WTC11 (cell line): ENCODE data around the gene ACSL4. TPM values are rescaled to one million over a fixed set of nuclear protein-coding genes. Genes with fewer than 3 reads are reported as not detected.

Experiments
- ATAC-seq: fragments of 200-7000 bp; cut with Tn5 transposase; 2 replicates; pipeline ENCODE4 v1.10.0; 2021; ENCODE audit warnings: mild to moderate bottlenecking, moderate library complexity
- CTCF ChIA-PET: fragments of 300-600 bp; sonication (Branson Sonifier 250); formaldehyde crosslinking; loops from one replicate; lab custom pipeline; 2021; ENCODE audit warnings: antibody characterized with exemption; lab: Charles Lee
- POLR2A ChIA-PET: fragments of 350-600 bp; sonication (Branson Sonifier 250); formaldehyde crosslinking; loops from one replicate; lab custom pipeline; 2021; ENCODE audit warnings: antibody characterized with exemption; lab: Charles Lee
- DNase-seq: peaks from one replicate; pipeline ENCODE4 v3.0.0; 2021; ENCODE audit warnings: low spot score
- H3K27ac Mint-ChIP-seq: 2 replicates; pipeline ENCODE4 v1.8.0; 2021; ENCODE audit warnings: mixed read lengths
- H3K27me3 Mint-ChIP-seq: 2 replicates; pipeline ENCODE4 v1.8.0; 2021; ENCODE audit warnings: low read depth, mild to moderate bottlenecking, moderate library complexity, mixed read lengths
- H3K36me3 Mint-ChIP-seq: 2 replicates; pipeline ENCODE4 v1.8.0; 2021; ENCODE audit warnings: mixed read lengths
- H3K4me1 Mint-ChIP-seq: 2 replicates; pipeline ENCODE4 v1.8.0; 2022; ENCODE audit warnings: mixed read lengths
- H3K4me3 Mint-ChIP-seq: 2 replicates; pipeline ENCODE4 v1.8.0; 2021; ENCODE audit warnings: mild to moderate bottlenecking, moderate library complexity, mixed read lengths
- H3K9me3 Mint-ChIP-seq: 2 replicates; pipeline ENCODE4 v1.8.0; 2021; ENCODE audit warnings: mixed read lengths
- ATF1 ChIP-seq: sonication (generic); formaldehyde crosslinking; IDR thresholded peaks from 2 replicates; pipeline ENCODE4 v1.8.1; 2023; ENCODE audit warnings: mild to moderate bottlenecking, moderate library complexity, missing genetic modification reagents
- CBFB ChIP-seq: sonication (generic); formaldehyde crosslinking; IDR thresholded peaks from 2 replicates; pipeline ENCODE4 v1.8.1; 2022; ENCODE audit warnings: mild to moderate bottlenecking, low read depth, missing genetic modification reagents
- CREM ChIP-seq: sonication (generic); formaldehyde crosslinking; IDR thresholded peaks from 2 replicates; pipeline ENCODE4 v1.8.1; 2022; ENCODE audit warnings: mild to moderate bottlenecking, missing genetic modification reagents, moderate library complexity
- ESRRA ChIP-seq: sonication (generic); formaldehyde crosslinking; IDR thresholded peaks from 2 replicates; pipeline ENCODE4 v1.8.1; 2022; ENCODE audit warnings: mild to moderate bottlenecking, missing genetic modification reagents, borderline replicate concordance
- FOXP1 ChIP-seq: sonication (generic); formaldehyde crosslinking; IDR thresholded peaks from 2 replicates; pipeline ENCODE4 v1.8.0; 2022; ENCODE audit warnings: missing genetic modification reagents, mild to moderate bottlenecking, moderate library complexity, borderline replicate concordance
- GABPB1 ChIP-seq: sonication (generic); formaldehyde crosslinking; IDR thresholded peaks from 2 replicates; pipeline ENCODE4 v1.8.1; 2023; ENCODE audit warnings: mild to moderate bottlenecking, missing genetic modification reagents
- GTF2I ChIP-seq: fragments of 250-450 bp; sonication (Bioruptor Pico); conservative IDR thresholded peaks from 2 replicates; pipeline ENCODE4 v1.4.0; 2021; ENCODE audit warnings: mild to moderate bottlenecking
- JUN ChIP-seq: sonication (generic); formaldehyde crosslinking; IDR thresholded peaks from 2 replicates; pipeline ENCODE4 v1.8.0; 2023; ENCODE audit warnings: mild to moderate bottlenecking, missing genetic modification reagents
- NFE2L1 ChIP-seq: sonication (generic); formaldehyde crosslinking; IDR thresholded peaks from 2 replicates; pipeline ENCODE4 v1.8.1; 2023; ENCODE audit warnings: missing genetic modification reagents
- NFYB ChIP-seq: sonication (generic); formaldehyde crosslinking; conservative IDR thresholded peaks from 2 replicates; pipeline ENCODE4 v1.8.0; 2022; ENCODE audit warnings: low read depth, missing genetic modification reagents
- RELA ChIP-seq: sonication (generic); formaldehyde crosslinking; IDR thresholded peaks from 2 replicates; pipeline ENCODE4 v1.8.1; 2022; ENCODE audit warnings: missing genetic modification reagents, mild to moderate bottlenecking, borderline replicate concordance
- SP1 ChIP-seq: sonication (generic); formaldehyde crosslinking; conservative IDR thresholded peaks from 2 replicates; pipeline ENCODE4 v1.8.1; 2022; ENCODE audit warnings: missing genetic modification reagents
- ZNF219 ChIP-seq: sonication (generic); formaldehyde crosslinking; IDR thresholded peaks from 2 replicates; pipeline ENCODE4 v1.8.0; 2023; ENCODE audit warnings: missing genetic modification reagents, mild to moderate bottlenecking, borderline replicate concordance
- ZNF416 ChIP-seq: fragments of 250-450 bp; sonication (Bioruptor Pico); IDR thresholded peaks from 2 replicates; pipeline ENCODE4 v1.9.0; 2021; ENCODE audit warnings: mild to moderate bottlenecking, inconsistent platforms
- total RNA-seq: library from RNA; stranded (reverse); gene quantifications from 3 replicates; pipeline ENCODE4 v1.2.3, GENCODE V29; 2021
- TF ChIP-seq, protein P1 (sequence below): sonication (generic); formaldehyde crosslinking; IDR thresholded peaks from 2 replicates; pipeline ENCODE4 v1.8.0; 2022; ENCODE audit warnings: mild to moderate bottlenecking, missing genetic modification reagents
- TF ChIP-seq, protein P2 (sequence below): fragments of 250-450 bp; sonication (Bioruptor Pico); IDR thresholded peaks from 2 replicates; pipeline ENCODE4 v1.9.0; 2021; ENCODE audit warnings: mild to moderate bottlenecking
- TF ChIP-seq, protein P3 (sequence below): sonication (generic); formaldehyde crosslinking; IDR thresholded peaks from 2 replicates; pipeline ENCODE4 v1.8.1; 2023; ENCODE audit warnings: mild to moderate bottlenecking, missing genetic modification reagents, moderate library complexity
- TF ChIP-seq, protein P4 (sequence below): fragments of 250-450 bp; sonication (Bioruptor Pico); IDR thresholded peaks from 2 replicates; pipeline ENCODE4 v1.9.0; 2021; ENCODE audit warnings: mild to moderate bottlenecking
- TF ChIP-seq, protein P5 (sequence below): sonication (generic); formaldehyde crosslinking; IDR thresholded peaks from 2 replicates; pipeline ENCODE4 v1.8.1; 2022; ENCODE audit warnings: mild to moderate bottlenecking, moderate library complexity, missing genetic modification reagents
- TF ChIP-seq, protein P6 (sequence below): fragments of 200-600 bp; IDR thresholded peaks from 2 replicates; pipeline ENCODE4 v1.8.0; 2022; ENCODE audit warnings: antibody characterized with exemption
- TF ChIP-seq, protein P7 (sequence below): sonication (generic); formaldehyde crosslinking; IDR thresholded peaks from 2 replicates; pipeline ENCODE4 v1.8.1; 2022; ENCODE audit warnings: low read depth, missing genetic modification reagents, borderline replicate concordance

The ACSL4 gene
- total RNA-seq, 1 experiment from 2014 or later: 57.7 TPM

DNA sequence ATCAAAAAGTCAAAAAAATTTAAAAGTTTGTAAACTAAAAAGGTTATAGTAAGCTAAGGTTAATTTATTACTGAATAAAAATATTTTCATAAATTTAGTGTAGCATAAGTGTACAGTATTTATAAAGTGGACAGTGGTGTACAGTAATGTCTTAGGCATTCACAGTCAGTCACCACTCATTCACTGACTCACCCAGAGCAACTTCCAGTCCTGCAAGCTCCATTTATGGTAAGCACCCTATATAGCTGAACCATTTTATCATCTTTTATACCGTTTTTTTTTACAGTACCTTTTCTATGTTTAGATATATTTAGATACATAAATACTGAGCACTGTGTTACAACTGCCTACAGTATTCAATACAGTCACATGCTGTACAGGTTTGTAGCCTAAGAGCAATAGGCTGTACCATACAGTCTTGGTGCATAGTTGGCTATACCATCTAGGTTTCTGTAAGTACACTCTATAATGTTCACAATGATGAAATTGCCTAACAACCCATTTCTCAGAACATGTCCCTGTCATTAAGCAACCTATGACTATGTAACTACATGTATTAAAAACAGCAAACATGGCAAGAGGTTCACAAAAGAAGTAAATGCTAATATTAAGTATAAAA is 18.6 kb downstream of the ACSL4 start:
- H3K27ac Mint-ChIP-seq: no peak overlapping the region
- peaks cover 16% of the 10 kb centered on the region for H3K4me1 Mint-ChIP-seq
- no peaks in the 10 kb centered on the region for H3K9me3 Mint-ChIP-seq
- H3K36me3 Mint-ChIP-seq: no peaks in the 10 kb centered on the region
- H3K27me3 Mint-ChIP-seq: no peaks in the 10 kb centered on the region
- CTCF ChIA-PET: interaction anchor here (0.6 to 3.5 kb wide), 2 partner anchors 50 to 143 kb away, joined by 4 to 58 read pairs; no protein-coding TSS in a partner anchor
- H3K4me3 Mint-ChIP-seq: no peak overlapping the region
- TF ChIP-seq GTF2I (CRISPR knock-in tag): no peak
- TF ChIP-seq CREM (CRISPR knock-in tag): no peak
- TF ChIP-seq GABPB1 (CRISPR knock-in tag): no peak
- TF ChIP-seq, protein P1, sequence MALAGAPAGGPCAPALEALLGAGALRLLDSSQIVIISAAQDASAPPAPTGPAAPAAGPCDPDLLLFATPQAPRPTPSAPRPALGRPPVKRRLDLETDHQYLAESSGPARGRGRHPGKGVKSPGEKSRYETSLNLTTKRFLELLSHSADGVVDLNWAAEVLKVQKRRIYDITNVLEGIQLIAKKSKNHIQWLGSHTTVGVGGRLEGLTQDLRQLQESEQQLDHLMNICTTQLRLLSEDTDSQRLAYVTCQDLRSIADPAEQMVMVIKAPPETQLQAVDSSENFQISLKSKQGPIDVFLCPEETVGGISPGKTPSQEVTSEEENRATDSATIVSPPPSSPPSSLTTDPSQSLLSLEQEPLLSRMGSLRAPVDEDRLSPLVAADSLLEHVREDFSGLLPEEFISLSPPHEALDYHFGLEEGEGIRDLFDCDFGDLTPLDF: no peak
- no peak for TF ChIP-seq ZNF219 (CRISPR knock-in tag)
- TF ChIP-seq RELA (CRISPR knock-in tag): no peak
- TF ChIP-seq, protein P2, sequence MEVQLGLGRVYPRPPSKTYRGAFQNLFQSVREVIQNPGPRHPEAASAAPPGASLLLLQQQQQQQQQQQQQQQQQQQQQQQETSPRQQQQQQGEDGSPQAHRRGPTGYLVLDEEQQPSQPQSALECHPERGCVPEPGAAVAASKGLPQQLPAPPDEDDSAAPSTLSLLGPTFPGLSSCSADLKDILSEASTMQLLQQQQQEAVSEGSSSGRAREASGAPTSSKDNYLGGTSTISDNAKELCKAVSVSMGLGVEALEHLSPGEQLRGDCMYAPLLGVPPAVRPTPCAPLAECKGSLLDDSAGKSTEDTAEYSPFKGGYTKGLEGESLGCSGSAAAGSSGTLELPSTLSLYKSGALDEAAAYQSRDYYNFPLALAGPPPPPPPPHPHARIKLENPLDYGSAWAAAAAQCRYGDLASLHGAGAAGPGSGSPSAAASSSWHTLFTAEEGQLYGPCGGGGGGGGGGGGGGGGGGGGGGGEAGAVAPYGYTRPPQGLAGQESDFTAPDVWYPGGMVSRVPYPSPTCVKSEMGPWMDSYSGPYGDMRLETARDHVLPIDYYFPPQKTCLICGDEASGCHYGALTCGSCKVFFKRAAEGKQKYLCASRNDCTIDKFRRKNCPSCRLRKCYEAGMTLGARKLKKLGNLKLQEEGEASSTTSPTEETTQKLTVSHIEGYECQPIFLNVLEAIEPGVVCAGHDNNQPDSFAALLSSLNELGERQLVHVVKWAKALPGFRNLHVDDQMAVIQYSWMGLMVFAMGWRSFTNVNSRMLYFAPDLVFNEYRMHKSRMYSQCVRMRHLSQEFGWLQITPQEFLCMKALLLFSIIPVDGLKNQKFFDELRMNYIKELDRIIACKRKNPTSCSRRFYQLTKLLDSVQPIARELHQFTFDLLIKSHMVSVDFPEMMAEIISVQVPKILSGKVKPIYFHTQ: no peak
- TF ChIP-seq NFYB: no peak
- TF ChIP-seq, protein P3, sequence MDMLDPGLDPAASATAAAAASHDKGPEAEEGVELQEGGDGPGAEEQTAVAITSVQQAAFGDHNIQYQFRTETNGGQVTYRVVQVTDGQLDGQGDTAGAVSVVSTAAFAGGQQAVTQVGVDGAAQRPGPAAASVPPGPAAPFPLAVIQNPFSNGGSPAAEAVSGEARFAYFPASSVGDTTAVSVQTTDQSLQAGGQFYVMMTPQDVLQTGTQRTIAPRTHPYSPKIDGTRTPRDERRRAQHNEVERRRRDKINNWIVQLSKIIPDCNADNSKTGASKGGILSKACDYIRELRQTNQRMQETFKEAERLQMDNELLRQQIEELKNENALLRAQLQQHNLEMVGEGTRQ (CRISPR knock-in tag): no peak
- TF ChIP-seq, protein P4, sequence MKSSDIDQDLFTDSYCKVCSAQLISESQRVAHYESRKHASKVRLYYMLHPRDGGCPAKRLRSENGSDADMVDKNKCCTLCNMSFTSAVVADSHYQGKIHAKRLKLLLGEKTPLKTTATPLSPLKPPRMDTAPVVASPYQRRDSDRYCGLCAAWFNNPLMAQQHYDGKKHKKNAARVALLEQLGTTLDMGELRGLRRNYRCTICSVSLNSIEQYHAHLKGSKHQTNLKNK (CRISPR knock-in tag): no peak
- TF ChIP-seq SP1 (CRISPR knock-in tag): no peak
- TF ChIP-seq, protein P5, sequence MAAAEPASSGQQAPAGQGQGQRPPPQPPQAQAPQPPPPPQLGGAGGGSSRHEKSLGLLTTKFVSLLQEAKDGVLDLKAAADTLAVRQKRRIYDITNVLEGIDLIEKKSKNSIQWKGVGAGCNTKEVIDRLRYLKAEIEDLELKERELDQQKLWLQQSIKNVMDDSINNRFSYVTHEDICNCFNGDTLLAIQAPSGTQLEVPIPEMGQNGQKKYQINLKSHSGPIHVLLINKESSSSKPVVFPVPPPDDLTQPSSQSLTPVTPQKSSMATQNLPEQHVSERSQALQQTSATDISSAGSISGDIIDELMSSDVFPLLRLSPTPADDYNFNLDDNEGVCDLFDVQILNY: no peak
- TF ChIP-seq, protein P6, sequence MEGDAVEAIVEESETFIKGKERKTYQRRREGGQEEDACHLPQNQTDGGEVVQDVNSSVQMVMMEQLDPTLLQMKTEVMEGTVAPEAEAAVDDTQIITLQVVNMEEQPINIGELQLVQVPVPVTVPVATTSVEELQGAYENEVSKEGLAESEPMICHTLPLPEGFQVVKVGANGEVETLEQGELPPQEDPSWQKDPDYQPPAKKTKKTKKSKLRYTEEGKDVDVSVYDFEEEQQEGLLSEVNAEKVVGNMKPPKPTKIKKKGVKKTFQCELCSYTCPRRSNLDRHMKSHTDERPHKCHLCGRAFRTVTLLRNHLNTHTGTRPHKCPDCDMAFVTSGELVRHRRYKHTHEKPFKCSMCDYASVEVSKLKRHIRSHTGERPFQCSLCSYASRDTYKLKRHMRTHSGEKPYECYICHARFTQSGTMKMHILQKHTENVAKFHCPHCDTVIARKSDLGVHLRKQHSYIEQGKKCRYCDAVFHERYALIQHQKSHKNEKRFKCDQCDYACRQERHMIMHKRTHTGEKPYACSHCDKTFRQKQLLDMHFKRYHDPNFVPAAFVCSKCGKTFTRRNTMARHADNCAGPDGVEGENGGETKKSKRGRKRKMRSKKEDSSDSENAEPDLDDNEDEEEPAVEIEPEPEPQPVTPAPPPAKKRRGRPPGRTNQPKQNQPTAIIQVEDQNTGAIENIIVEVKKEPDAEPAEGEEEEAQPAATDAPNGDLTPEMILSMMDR: no peak
- TF ChIP-seq ATF1: no peak
- TF ChIP-seq JUN (CRISPR knock-in tag): no peak
- POLR2A ChIA-PET: no interaction called here
- DNase-seq (no peak), ATAC-seq (no peak)

DNA sequence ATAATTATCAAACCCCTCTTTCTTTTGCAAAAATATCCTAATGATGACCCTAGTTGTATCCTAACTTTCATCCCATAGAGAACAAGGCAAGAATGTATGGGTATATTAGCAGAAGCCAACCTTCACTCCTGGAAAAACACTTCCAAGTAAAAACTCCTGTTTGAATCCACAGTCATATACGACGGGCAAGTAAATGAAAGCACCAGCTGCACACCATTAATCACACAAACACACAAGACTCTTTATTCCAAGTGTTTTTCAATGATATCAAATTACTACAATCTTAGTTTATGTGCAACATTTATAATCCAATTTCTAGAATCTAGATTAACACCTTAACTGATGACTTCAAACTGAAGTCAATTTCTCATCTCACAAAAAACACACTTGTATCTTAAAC is 22.9 kb downstream of the ACSL4 start:
- Mint-ChIP-seq H3K4me3 (no peak overlapping the region), H3K36me3 (no peaks in the 10 kb centered on the region), H3K27ac (no peak overlapping the region), H3K27me3 (no peaks in the 10 kb centered on the region), H3K4me1 (peaks cover 16% of the 10 kb centered on the region), H3K9me3 (no peaks in the 10 kb centered on the region)
- CTCF ChIA-PET: interaction anchor here (5.1 kb wide), 1 partner anchor 181 kb away, joined by 53 read pairs; no protein-coding TSS in a partner anchor
- no peak for DNase-seq
- TF ChIP-seq, protein P7, sequence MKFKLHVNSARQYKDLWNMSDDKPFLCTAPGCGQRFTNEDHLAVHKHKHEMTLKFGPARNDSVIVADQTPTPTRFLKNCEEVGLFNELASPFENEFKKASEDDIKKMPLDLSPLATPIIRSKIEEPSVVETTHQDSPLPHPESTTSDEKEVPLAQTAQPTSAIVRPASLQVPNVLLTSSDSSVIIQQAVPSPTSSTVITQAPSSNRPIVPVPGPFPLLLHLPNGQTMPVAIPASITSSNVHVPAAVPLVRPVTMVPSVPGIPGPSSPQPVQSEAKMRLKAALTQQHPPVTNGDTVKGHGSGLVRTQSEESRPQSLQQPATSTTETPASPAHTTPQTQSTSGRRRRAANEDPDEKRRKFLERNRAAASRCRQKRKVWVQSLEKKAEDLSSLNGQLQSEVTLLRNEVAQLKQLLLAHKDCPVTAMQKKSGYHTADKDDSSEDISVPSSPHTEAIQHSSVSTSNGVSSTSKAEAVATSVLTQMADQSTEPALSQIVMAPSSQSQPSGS (CRISPR knock-in tag): no peak
- TF ChIP-seq ESRRA (CRISPR knock-in tag) (no peak), CBFB (no peak), ZNF416 (CRISPR knock-in tag) (no peak), NFE2L1 (CRISPR knock-in tag) (no peak), FOXP1 (no peak)
- POLR2A ChIA-PET: no interaction called here
- no peak for ATAC-seq
